OCI-LY3 (cell line): Measurements from ENCODE around the gene FRMD4A.

Experiments
- CTCF ChIP-seq: fragments of 200-600, 300-600 bp; sonication (generic); IDR thresholded peaks from 2 replicates; pipeline ENCODE4 v1.5.1; 2014; ENCODE audit warnings: antibody characterized with exemption, low read length, low read depth
- EZH2phosphoT487 ChIP-seq: fragments of 200-600 bp; shearing (Covaris generic); IDR thresholded peaks from 2 replicates; pipeline ENCODE4 v1.6.1; 2018; ENCODE audit warnings: antibody characterized with exemption, mixed run types, low read depth

- TF ChIP-seq CTCF (no peak), EZH2phosphoT487 (no peak)
Measured at GRCh38 chr10:14035506-14035905, 295.2 kb downstream of the FRMD4A start.
